ENCODE results near the gene RPTOR.

- no peak for TF ChIP-seq CTCF (IDR thresholded peaks at IDR 0.05 in 4 of 5, conservative IDR thresholded peaks at IDR 0.05 in 1 of 5)
- no peak for TF ChIP-seq POLR2A (IDR thresholded peaks at IDR 0.05)
These were observed 437.3 kb downstream of the RPTOR start for GRCh38 chr17:80981929-80982425.

Data from gastrocnemius medialis (tissue), 4 donors.